ENCODE measurements around the gene MEF2C.

DNA sequence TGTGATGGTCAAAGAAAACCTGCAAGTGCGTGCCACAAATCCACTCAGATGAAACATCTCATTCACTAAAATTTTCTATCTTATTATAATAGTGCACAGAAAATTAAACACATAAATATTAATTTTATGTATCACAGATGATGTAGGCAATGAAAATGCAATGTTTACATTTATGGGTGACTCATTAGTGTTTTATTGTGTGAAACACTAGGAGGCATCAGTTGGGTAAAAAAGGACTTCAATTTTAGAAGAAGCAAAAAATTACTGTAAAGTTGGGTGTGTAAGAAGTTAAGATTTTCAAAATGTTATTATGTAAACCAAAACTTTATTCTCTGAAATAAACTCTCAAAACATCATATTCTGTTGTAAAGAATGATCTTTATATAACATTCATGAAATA is 4.0 kb downstream of the MEF2C start:
- TF ChIP-seq EZH2 (IDR thresholded peaks at IDR 0.05) (no peak), POLR2AphosphoS5 (IDR thresholded peaks at IDR 0.05; ENCODE audit: borderline replicate concordance, low read depth, low read length) (no peak)
